ENCODE measurements around the gene TRABD2A.

DNA sequence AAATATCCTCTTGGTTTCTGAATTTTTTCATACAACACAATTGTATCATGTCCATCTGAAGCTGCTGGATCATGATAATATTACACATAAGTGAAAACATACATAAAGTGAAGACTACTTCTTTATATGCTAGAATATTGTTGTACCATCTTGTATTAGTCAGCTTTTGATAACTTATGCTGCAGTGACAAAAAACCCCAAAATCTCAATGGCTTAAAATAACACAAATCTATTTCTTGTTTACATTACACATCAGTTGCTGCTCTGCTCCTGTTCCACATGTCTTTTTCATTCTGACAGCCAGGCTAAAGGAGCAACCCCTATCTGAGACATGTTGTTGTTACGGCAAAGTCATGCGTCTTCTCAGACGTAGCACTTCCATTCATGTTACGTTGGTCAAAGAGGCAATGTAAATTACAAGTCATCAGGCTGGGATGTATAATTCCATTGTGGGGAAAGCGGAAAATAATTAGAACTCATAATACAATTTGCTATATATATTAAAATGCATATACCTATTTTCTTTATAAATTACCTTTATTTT is 30.3 kb upstream of the TRABD2A start:
- TF ChIP-seq, protein P1, sequence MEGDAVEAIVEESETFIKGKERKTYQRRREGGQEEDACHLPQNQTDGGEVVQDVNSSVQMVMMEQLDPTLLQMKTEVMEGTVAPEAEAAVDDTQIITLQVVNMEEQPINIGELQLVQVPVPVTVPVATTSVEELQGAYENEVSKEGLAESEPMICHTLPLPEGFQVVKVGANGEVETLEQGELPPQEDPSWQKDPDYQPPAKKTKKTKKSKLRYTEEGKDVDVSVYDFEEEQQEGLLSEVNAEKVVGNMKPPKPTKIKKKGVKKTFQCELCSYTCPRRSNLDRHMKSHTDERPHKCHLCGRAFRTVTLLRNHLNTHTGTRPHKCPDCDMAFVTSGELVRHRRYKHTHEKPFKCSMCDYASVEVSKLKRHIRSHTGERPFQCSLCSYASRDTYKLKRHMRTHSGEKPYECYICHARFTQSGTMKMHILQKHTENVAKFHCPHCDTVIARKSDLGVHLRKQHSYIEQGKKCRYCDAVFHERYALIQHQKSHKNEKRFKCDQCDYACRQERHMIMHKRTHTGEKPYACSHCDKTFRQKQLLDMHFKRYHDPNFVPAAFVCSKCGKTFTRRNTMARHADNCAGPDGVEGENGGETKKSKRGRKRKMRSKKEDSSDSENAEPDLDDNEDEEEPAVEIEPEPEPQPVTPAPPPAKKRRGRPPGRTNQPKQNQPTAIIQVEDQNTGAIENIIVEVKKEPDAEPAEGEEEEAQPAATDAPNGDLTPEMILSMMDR (IDR thresholded peaks at IDR 0.05; ENCODE audit: borderline replicate concordance, extremely low read depth, low read length, poor library complexity, severe bottlenecking) = no peak
- TF ChIP-seq EZH2 (IDR thresholded peaks at IDR 0.05; ENCODE audit: borderline replicate concordance, low read depth, low read length, severe bottlenecking) = no peak

Data from DND-41 (cell line).